HL-60 (cell line): Measurements from ENCODE around the gene FAM72A.

Experiments
- CTCF ChIP-seq: IDR thresholded peaks from one replicate; pipeline ENCODE4 v1.5.1; 2011; ENCODE audit warnings: low read length, control low read depth, inconsistent platforms; ENCODE audit not compliant: insufficient read depth
- GABPA ChIP-seq: IDR thresholded peaks from 2 replicates; pipeline ENCODE4 v1.6.1; 2012; ENCODE audit warnings: low read depth
- POLR2AphosphoS5 ChIP-seq: IDR thresholded peaks from 2 replicates; pipeline ENCODE4 v1.6.1; 2012; ENCODE audit warnings: low read depth
- REST ChIP-seq: IDR thresholded peaks from 2 replicates; pipeline ENCODE4 v1.6.1; 2012; ENCODE audit warnings: low read depth; ENCODE audit not compliant: insufficient replicate concordance
- SPI1 ChIP-seq: IDR thresholded peaks from 2 replicates; pipeline ENCODE4 v1.6.1; 2012; ENCODE audit warnings: low read depth, mild to moderate bottlenecking, borderline replicate concordance

GRCh38 chr1:206136241-206136640, 66.4 kb downstream of the FAM72A start:
- TF ChIP-seq CTCF = no peak
- TF ChIP-seq GABPA = no peak
- TF ChIP-seq SPI1 = no peak
- no peak for TF ChIP-seq REST
- TF ChIP-seq POLR2AphosphoS5 = no peak
